GM12892 (cell line): Measurements from ENCODE around the gene RNF4.

Experiments
- POLR2A ChIP-seq: IDR thresholded peaks from 2 replicates; pipeline ENCODE4 v1.6.1; 2011; ENCODE audit warnings: low read depth, low read length, control low read depth
- POLR2AphosphoS5 ChIP-seq: IDR thresholded peaks from 2 replicates; pipeline ENCODE4 v1.6.1; 2011; ENCODE audit warnings: low read depth, low read length, control low read depth
- TAF1 ChIP-seq: IDR thresholded peaks from 2 replicates; pipeline ENCODE4 v1.6.1; 2011; ENCODE audit warnings: low read depth, mild to moderate bottlenecking, control low read depth, low read length, borderline replicate concordance

- TF ChIP-seq POLR2A (no peak), POLR2AphosphoS5 (no peak), TAF1 (no peak)
Observed at GRCh38 chr4:2483237-2483636, 14.3 kb downstream of the RNF4 start.
